Vagina (tissue), 2 donors: Measurements from ENCODE around the gene ADPRM.

Source experiments
- POLR2A ChIP-seq, 2 donors: fragments of 450-650 bp; IDR thresholded peaks; one replicate each; pipeline ENCODE4 v1.6.1; 2017; ENCODE audit warnings: antibody characterized with exemption in 2 of 2, mild to moderate bottlenecking in 2 of 2, moderate library complexity in 2 of 2
- TF ChIP-seq, protein P1 (sequence below), 3 experiments: fragments of 450-650 bp in 2 of 3; fragments of 200-600 bp in 1 of 3; sonication (generic) in 1 of 3; IDR thresholded peaks; one replicate each; pipeline ENCODE4 v1.5.1; 2017 to 2019; ENCODE audit warnings: antibody characterized with exemption in 3 of 3, mild to moderate bottlenecking in 2 of 3, moderate library complexity in 2 of 3

DNA sequence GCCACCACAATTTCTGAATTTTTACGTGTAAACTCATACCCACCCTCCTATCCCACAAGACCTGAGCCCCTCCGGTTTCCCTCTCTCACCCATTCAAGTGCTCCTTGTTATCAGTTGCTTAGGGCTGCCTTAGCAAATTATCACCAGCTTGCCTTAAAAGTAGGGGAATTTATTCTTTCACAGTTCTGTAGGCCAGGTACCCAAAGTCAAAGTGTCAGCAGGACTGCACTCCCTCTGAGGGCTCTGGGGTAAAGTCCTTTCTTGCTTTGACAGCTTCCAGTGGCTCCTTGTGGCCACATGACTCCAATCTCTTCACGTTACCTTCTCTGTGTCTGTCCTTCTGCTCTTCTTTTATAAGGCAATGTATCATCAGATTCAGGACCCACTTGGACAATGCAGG is 40.3 kb downstream of the ADPRM start:
- TF ChIP-seq POLR2A (IDR thresholded peaks at IDR 0.05) = no peak
- TF ChIP-seq, protein P1, sequence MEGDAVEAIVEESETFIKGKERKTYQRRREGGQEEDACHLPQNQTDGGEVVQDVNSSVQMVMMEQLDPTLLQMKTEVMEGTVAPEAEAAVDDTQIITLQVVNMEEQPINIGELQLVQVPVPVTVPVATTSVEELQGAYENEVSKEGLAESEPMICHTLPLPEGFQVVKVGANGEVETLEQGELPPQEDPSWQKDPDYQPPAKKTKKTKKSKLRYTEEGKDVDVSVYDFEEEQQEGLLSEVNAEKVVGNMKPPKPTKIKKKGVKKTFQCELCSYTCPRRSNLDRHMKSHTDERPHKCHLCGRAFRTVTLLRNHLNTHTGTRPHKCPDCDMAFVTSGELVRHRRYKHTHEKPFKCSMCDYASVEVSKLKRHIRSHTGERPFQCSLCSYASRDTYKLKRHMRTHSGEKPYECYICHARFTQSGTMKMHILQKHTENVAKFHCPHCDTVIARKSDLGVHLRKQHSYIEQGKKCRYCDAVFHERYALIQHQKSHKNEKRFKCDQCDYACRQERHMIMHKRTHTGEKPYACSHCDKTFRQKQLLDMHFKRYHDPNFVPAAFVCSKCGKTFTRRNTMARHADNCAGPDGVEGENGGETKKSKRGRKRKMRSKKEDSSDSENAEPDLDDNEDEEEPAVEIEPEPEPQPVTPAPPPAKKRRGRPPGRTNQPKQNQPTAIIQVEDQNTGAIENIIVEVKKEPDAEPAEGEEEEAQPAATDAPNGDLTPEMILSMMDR (IDR thresholded peaks at IDR 0.05) = no peak
